HG02610 (cell line): ENCODE data around the gene THUMPD3.

Experiments used
- ATAC-seq: cut with Tn5 transposase; IDR thresholded peaks from one replicate; pipeline ENCODE4 v1.9.1; 2021; ENCODE audit warnings: mild to moderate bottlenecking, moderate library complexity; ENCODE audit not compliant: unreplicated experiment

The THUMPD3 gene

GRCh38 chr3:9415485-9416138 is 52.8 kb downstream of the THUMPD3 start:
- ATAC-seq: no peak

DNA sequence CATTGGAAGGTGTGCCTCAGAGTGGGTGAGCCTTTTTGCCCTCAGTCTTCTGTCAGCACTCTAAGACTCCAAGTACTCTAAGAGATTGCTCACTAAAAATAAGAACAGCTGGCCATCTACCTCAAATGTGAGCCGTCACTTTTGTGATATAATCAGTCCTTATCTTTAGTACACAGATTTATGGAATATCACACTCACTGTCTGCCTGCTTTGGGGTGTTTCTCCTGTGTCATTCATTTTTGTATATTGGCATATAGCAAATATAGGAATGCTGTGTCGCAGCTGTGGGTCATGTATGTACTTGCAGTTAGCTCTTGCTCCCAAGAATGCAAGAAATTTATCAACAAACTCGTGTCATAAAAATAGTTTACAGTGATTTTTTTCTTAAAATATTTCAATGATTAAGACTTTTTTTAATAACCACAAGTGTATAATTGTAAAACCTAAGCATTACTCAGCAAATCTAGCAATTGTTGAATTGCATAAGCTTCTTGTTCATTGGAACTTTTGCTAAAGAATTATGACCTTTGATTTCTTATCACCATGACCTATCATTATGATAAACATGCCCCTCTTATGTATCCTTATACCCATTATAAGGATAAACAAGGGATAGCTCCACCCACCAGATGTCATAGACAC is 53.4 kb downstream of the THUMPD3 start:
- ATAC-seq: no peak

GRCh38 chr3:9420850-9421549 is 58.1 kb downstream of the THUMPD3 start:
- ATAC-seq: no peak

DNA sequence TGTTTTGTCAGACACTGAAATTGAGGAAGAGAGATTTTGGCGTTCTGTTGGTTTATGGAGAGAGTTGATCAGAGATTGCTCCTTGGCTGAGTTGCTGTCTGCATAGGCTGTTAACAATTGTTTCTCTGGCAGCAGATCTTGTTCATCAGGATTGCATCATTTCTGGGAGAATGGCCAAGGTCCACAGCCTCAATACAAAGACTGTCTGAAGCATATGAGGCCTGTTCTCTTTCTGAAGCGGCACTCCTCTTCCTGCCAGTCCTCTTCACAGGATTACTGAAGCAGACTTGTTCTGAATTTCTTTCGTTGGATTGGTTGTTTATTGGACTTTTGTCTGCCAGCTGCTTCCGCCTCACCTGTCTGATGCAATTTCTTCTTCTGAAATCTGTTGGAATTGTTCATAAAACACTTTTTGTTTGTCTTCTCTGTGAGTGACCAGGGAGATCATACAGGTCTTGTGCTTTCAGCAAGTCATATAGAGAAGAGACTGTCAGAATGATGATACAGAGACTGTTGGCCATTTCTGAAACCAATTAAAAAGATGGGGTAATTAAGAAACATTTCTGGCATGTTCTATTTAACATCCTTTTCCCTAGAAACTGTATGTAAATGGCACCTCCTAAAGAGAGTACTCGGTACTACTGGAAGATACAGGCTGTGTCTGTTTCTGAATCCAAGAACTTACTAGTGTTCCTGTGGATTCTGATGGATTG is 60.0 kb downstream of the THUMPD3 start:
- peak; percentile 47 for ATAC-seq

DNA sequence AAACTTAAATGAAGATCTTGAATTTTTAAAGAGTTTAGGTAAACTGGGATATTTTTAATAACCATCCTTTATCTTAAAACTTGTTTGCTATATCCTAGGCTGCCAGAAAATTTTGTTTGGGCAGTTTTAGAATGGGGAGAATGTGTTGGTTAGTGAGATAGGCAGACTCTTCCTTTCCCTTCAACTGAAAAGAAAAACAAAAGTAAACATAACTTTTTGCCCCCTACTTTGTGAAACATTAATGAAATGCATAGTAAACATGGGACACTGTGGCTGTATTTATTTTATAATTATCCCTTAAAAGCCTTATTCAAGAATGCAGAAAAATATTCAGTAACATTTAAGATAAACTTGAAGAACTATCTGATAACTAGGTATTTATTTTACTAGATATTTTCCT is 65.6 kb downstream of the THUMPD3 start:
- no peak for ATAC-seq

DNA sequence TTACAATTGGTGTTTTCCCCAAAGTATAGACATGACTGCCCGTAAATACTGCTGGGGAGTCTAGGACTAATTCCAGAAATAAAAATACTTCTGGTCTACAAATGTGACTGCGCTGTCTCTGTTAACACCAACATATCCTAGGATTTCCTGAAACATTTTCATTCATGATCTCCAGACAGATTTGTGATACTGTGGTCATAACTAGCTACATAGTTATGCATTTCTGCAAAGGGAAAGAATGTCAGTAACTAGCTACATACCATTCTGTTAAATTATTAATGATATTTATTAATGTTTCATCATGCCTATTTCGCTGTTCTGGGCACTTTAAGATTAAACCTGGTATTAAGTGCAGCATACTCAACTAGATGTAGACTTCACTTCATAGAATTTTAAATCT is 67.9 kb downstream of the THUMPD3 start:
- no peak for ATAC-seq

DNA sequence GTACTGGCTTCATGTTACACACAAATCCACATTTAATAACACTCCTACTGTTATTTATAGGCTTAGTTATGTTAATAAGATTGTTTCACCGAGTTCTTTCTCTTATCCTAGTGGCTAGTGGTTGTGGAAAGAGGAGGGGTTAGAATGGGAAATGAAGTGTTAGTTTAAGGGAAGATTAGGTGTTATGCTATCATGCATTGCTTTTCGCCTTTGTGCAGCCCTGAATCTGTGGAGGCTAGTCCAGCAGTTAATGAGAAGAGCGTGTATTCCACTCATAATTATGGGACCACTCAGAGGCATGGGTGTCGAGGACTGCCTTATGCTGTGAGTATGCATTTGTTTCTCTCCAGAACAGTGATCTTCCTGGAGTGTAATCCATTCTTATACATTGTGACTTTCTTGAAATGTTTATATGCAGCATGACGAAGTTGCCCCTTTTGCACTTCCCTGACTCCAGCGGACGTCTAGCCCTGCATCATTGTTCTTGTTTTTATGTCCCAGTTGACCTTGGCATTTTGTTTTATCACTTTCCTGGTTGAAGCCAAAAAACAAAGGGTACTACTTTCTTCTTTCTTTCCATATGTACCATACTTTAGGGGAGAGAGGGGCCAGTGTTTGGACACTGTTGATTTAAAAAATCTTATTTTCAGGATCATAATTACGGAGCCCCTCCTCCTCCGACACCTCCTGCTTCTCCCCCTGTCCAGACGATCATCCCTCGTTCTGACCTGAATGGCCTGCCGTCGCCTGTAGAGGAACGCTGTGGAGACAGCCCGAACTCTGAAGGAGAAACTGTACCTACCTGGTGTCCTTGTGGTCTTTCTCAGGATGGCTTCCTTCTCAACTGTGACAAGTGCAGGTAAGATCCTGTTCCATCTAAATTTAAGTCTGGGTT is 71.0 kb downstream of the THUMPD3 start:
- no peak for ATAC-seq

GRCh38 chr3:9435316-9435715 is 72.5 kb downstream of the THUMPD3 start:
- ATAC-seq: no peak
